IPS-20b (cell line): ENCODE results near the gene CCL18.
"Not testable (repeated sequence)": the region's sequence is repeated elsewhere in the genome, so short reads cannot be mapped to it uniquely, and the experiment has no call there.

ENCODE experiments used
- H3K27ac ChIP-seq: one replicate; pipeline ENCODE4 v1.5.1; 2013; ENCODE audit warnings: low read length
- H3K27me3 ChIP-seq: 2 replicates; pipeline ENCODE4 v1.6.1; 2013; ENCODE audit warnings: mild to moderate bottlenecking, low read length, inconsistent platforms; ENCODE audit not compliant: insufficient read depth
- H3K36me3 ChIP-seq: 2 replicates; pipeline ENCODE4 v1.6.1; 2013; ENCODE audit warnings: low read depth, mild to moderate bottlenecking, inconsistent platforms, low read length, moderate library complexity; ENCODE audit not compliant: insufficient read depth
- H3K4me1 ChIP-seq: 2 replicates; pipeline ENCODE4 v1.6.1; 2013; ENCODE audit warnings: mild to moderate bottlenecking, control low read depth, inconsistent platforms, low read length, moderate library complexity; ENCODE audit not compliant: insufficient read depth
- H3K4me3 ChIP-seq: 2 replicates; pipeline ENCODE4 v1.5.1; 2013; ENCODE audit warnings: mild to moderate bottlenecking, low read length, inconsistent platforms
- H3K9ac ChIP-seq: 2 replicates; pipeline ENCODE4 v1.6.1; 2013; ENCODE audit warnings: low read depth, mild to moderate bottlenecking, inconsistent platforms, low read length, moderate library complexity
- H3K9me3 ChIP-seq: 2 replicates; pipeline ENCODE4 v1.6.1; 2013; ENCODE audit warnings: mild to moderate bottlenecking, low read depth, low read length, inconsistent platforms; ENCODE audit not compliant: insufficient read depth

The CCL18 gene

GRCh38 chr17:36074365-36074764 lies 10.3 kb downstream of the CCL18 start:
- Histone ChIP-seq H3K9me3 (no peaks in the 10 kb centered on the region), H3K27me3 (no peaks in the 10 kb centered on the region), H3K9ac (no peak overlapping the region)

GRCh38 chr17:36081681-36082471 lies 17.8 kb downstream of the CCL18 start:
- H3K27me3 ChIP-seq, H3K9ac ChIP-seq, H3K4me1 ChIP-seq, H3K4me3 ChIP-seq, H3K36me3 ChIP-seq, H3K9me3 ChIP-seq, H3K27ac ChIP-seq: not testable (repeated sequence)

More at GRCh38 chr17:36074365-36074764, 10.3 kb downstream of the CCL18 start:
- no peaks in the 10 kb centered on the region for H3K4me1 ChIP-seq
- no peak overlapping the region for H3K27ac ChIP-seq
- no peak overlapping the region for H3K4me3 ChIP-seq
- H3K36me3 ChIP-seq: no peaks in the 10 kb centered on the region

- not testable (repeated sequence) for H3K9ac ChIP-seq, H3K4me3 ChIP-seq, H3K27ac ChIP-seq, H3K27me3 ChIP-seq, H3K4me1 ChIP-seq, H3K36me3 ChIP-seq, H3K9me3 ChIP-seq
These were observed 18.5 kb downstream of the CCL18 start for GRCh38 chr17:36082482-36083120.

GRCh38 chr17:36083691-36084090 lies 19.6 kb downstream of the CCL18 start:
- not testable (repeated sequence) for H3K27ac ChIP-seq, H3K9ac ChIP-seq, H3K27me3 ChIP-seq, H3K4me1 ChIP-seq, H3K9me3 ChIP-seq, H3K4me3 ChIP-seq, H3K36me3 ChIP-seq

GRCh38 chr17:36085765-36086164 lies 21.7 kb downstream of the CCL18 start:
- no peak overlapping the region for H3K4me3 ChIP-seq
- no peak overlapping the region for H3K9ac ChIP-seq
- no peak overlapping the region for H3K27ac ChIP-seq
- H3K27me3 ChIP-seq: no peaks in the 10 kb centered on the region
- H3K4me1 ChIP-seq: 0 out of 2 replicates have a peak, but pooled peaks cover 6% of the 10 kb centered on the region
- H3K9me3 ChIP-seq: no peaks in the 10 kb centered on the region
- no peaks in the 10 kb centered on the region for H3K36me3 ChIP-seq

GRCh38 chr17:36086791-36087190 lies 22.7 kb downstream of the CCL18 start:
- Histone ChIP-seq H3K36me3 (no peaks in the 10 kb centered on the region), H3K27ac (no peak overlapping the region), H3K27me3 (no peaks in the 10 kb centered on the region), H3K9ac (no peak overlapping the region), H3K4me1 (0 out of 2 replicates have a peak, but pooled peaks cover 6% of the 10 kb centered on the region), H3K4me3 (no peak overlapping the region), H3K9me3 (no peaks in the 10 kb centered on the region)

GRCh38 chr17:36087471-36087870 lies 23.4 kb downstream of the CCL18 start:
- H3K27me3 ChIP-seq, H3K4me3 ChIP-seq, H3K4me1 ChIP-seq, H3K9ac ChIP-seq, H3K9me3 ChIP-seq, H3K36me3 ChIP-seq, H3K27ac ChIP-seq: not testable (repeated sequence)

- not testable (repeated sequence) for H3K27ac ChIP-seq, H3K27me3 ChIP-seq, H3K9ac ChIP-seq, H3K4me1 ChIP-seq, H3K4me3 ChIP-seq, H3K9me3 ChIP-seq, H3K36me3 ChIP-seq
These were observed 24.0 kb downstream of the CCL18 start for GRCh38 chr17:36087897-36088572.

GRCh38 chr17:36088670-36089338 lies 24.7 kb downstream of the CCL18 start:
- Histone ChIP-seq H3K9me3 (no peaks in the 10 kb centered on the region), H3K9ac (no peak overlapping the region), H3K4me3 (no peak overlapping the region), H3K27ac (no peak overlapping the region), H3K4me1 (0 out of 2 replicates have a peak, but pooled peaks cover 6% of the 10 kb centered on the region), H3K27me3 (no peaks in the 10 kb centered on the region), H3K36me3 (no peaks in the 10 kb centered on the region)

- no peaks in the 10 kb centered on the region for H3K9me3 ChIP-seq
- no peak overlapping the region for H3K4me3 ChIP-seq
- H3K27ac ChIP-seq: no peak overlapping the region
- H3K27me3 ChIP-seq: no peaks in the 10 kb centered on the region
- no peak overlapping the region for H3K9ac ChIP-seq
- H3K4me1 ChIP-seq: 0 out of 2 replicates have a peak, but pooled peaks cover 6% of the 10 kb centered on the region
- no peaks in the 10 kb centered on the region for H3K36me3 ChIP-seq
These were observed 25.3 kb downstream of the CCL18 start for GRCh38 chr17:36089339-36089865.
